OCI-LY1 (cell line): ENCODE results near the gene KIAA0232.

Source experiments
- H2AFZ ChIP-seq: fragments of 200-600 bp; sonication (generic), shearing (Covaris generic); 2 replicates; pipeline ENCODE4 v1.6.0; 2014; ENCODE audit warnings: antibody characterized with exemption, mild to moderate bottlenecking, low read length
- H3F3A ChIP-seq: fragments of 200-600 bp; sonication (generic), shearing (Covaris generic); 2 replicates; pipeline ENCODE4 v1.6.0; 2014; ENCODE audit warnings: mild to moderate bottlenecking, antibody characterized with exemption, low read length, moderate library complexity; ENCODE audit not compliant: insufficient read depth
- H3K27ac ChIP-seq: fragments of 200-600 bp; sonication (generic); 2 replicates; pipeline ENCODE4 v1.5.1; 2014; ENCODE audit warnings: low read length, mixed run types, mild to moderate bottlenecking, low read depth; ENCODE audit not compliant: poor library complexity, severe bottlenecking
- H3K27me3 ChIP-seq: fragments of 200-600 bp; sonication (generic); 2 replicates; pipeline ENCODE4 v1.6.0; 2014; ENCODE audit warnings: antibody characterized with exemption, mild to moderate bottlenecking, low read length, moderate library complexity; ENCODE audit not compliant: insufficient read depth
- H3K36me3 ChIP-seq: fragments of 200-600 bp; sonication (generic); 2 replicates; pipeline ENCODE4 v1.6.1; 2014; ENCODE audit warnings: mild to moderate bottlenecking, antibody characterized with exemption, low read length, moderate library complexity, mixed read lengths; ENCODE audit not compliant: insufficient read depth
- H3K4me1 ChIP-seq: fragments of 200-600 bp; sonication (generic); 2 replicates; pipeline ENCODE4 v1.5.1; 2014; ENCODE audit warnings: mild to moderate bottlenecking, low read length, moderate library complexity; ENCODE audit not compliant: insufficient read depth, severe bottlenecking
- H3K4me2 ChIP-seq: fragments of 200-600 bp; sonication (generic), shearing (Covaris generic); 2 replicates; pipeline ENCODE4 v1.6.1; 2014; ENCODE audit warnings: low read length
- H3K4me3 ChIP-seq: fragments of 200-600 bp; sonication (generic); 2 replicates; pipeline ENCODE4 v1.5.1; 2014; ENCODE audit warnings: low read length, low read depth, mild to moderate bottlenecking, mixed read lengths; ENCODE audit not compliant: poor library complexity, severe bottlenecking
- H3K79me2 ChIP-seq: fragments of 200-600 bp; shearing (Covaris generic); 2 replicates; pipeline ENCODE4 v1.6.1; 2016; ENCODE audit warnings: mixed run types, low read length, mixed read lengths; ENCODE audit not compliant: insufficient read depth
- H3K9ac ChIP-seq: fragments of 200-600 bp; sonication (generic), shearing (Covaris generic); 2 replicates; pipeline ENCODE4 v1.6.1; 2014; ENCODE audit warnings: mild to moderate bottlenecking, low read length, mixed read lengths
- H3K9me2 ChIP-seq: fragments of 200-600 bp; sonication (generic), shearing (Covaris generic); 2 replicates; pipeline ENCODE4 v1.6.1; 2014; ENCODE audit warnings: low read depth, mild to moderate bottlenecking, low read length, mixed read lengths
- H3K9me3 ChIP-seq: fragments of 200-600 bp; shearing (Covaris generic); 2 replicates; pipeline ENCODE4 v1.6.1; 2014; ENCODE audit warnings: low read length, mixed read lengths
- H4K20me1 ChIP-seq: fragments of 200-600 bp; sonication (generic), shearing (Covaris generic); 2 replicates; pipeline ENCODE4 v1.6.0; 2016; ENCODE audit warnings: mild to moderate bottlenecking, low read length; ENCODE audit not compliant: insufficient read depth
- EZH2 ChIP-seq: fragments of 200-600 bp; sonication (generic), shearing (Covaris generic); IDR thresholded peaks from 2 replicates; pipeline ENCODE4 v1.8.0; 2017; ENCODE audit warnings: borderline replicate concordance, mixed run types, mild to moderate bottlenecking, antibody characterized with exemption, low read length, moderate library complexity, mixed read lengths
- TF ChIP-seq, protein P1 (sequence below): fragments of 200-600 bp; sonication (generic), shearing (Covaris generic); IDR thresholded peaks from 2 replicates; pipeline ENCODE4 v1.5.1; 2017; ENCODE audit warnings: mild to moderate bottlenecking, antibody characterized with exemption, low read length, moderate library complexity, mixed read lengths

Gene KIAA0232

DNA sequence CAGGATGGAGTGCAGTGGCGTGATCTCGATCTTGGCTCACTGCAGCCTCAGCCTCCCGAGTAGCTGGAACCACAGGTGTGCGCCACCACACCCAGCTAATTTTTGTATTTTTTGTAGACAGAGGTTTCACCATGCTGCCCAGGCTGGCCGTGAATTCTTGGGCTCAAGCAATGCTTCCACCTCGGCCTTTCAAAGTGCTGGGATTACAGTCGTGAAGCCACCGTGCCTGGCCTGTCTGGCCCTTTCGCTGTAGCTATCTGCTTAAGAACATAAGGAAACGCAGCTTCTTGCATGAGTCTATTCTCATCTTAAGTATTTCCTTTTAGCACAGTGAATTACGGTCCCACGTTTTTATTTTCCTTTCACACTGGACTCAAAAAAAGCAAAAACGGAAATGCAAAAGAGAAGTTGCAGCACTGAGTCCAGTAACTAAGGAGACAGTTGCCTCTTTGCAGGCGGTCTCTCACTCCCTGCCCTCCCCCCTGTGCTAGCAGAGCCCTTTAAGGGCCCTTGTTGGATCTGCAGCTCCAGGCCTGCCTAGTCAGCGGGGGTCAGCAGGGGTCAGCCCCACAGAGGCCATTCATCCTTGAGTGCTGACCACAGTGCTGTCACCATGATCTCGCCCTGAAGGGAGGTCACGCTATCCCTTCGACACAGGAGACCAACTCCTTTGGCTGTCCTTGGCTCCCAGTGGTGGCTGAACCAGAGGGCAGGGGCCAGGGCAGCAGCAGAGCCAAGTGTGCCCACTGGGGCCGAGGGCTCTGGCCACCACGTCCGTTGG, 105.3 kb downstream of the KIAA0232 start:
- no peaks in the 10 kb centered on the region for H3K36me3 ChIP-seq
- no peak overlapping the region for H2AFZ ChIP-seq
- TF ChIP-seq EZH2 = no peak
- H4K20me1 ChIP-seq = no peaks in the 10 kb centered on the region
- no peak overlapping the region for H3K9ac ChIP-seq
- no peak overlapping the region for H3K4me2 ChIP-seq
- H3K27ac ChIP-seq = no peak overlapping the region
- H3K4me3 ChIP-seq = no peak overlapping the region
- no peaks in the 10 kb centered on the region for H3F3A ChIP-seq
- H3K27me3 ChIP-seq = no peaks in the 10 kb centered on the region
- no peaks in the 10 kb centered on the region for H3K9me2 ChIP-seq
- H3K4me1 ChIP-seq = peaks cover 11% of the 10 kb centered on the region
- no peaks in the 10 kb centered on the region for H3K9me3 ChIP-seq
- no peaks in the 10 kb centered on the region for H3K79me2 ChIP-seq

- no peaks in the 10 kb centered on the region for H3K27me3 ChIP-seq
- no peaks in the 10 kb centered on the region for H3K9me3 ChIP-seq
- no peaks in the 10 kb centered on the region for H4K20me1 ChIP-seq
- no peak overlapping the region for H2AFZ ChIP-seq
- no peak overlapping the region for H3K4me3 ChIP-seq
- no peak overlapping the region for H3K9ac ChIP-seq
- H3K4me1 ChIP-seq = peaks cover 11% of the 10 kb centered on the region
- H3K4me2 ChIP-seq = no peak overlapping the region
- no peaks in the 10 kb centered on the region for H3F3A ChIP-seq
- H3K9me2 ChIP-seq = no peaks in the 10 kb centered on the region
- no peak overlapping the region for H3K27ac ChIP-seq
- H3K36me3 ChIP-seq = no peaks in the 10 kb centered on the region
- no peaks in the 10 kb centered on the region for H3K79me2 ChIP-seq
- TF ChIP-seq, protein P1, sequence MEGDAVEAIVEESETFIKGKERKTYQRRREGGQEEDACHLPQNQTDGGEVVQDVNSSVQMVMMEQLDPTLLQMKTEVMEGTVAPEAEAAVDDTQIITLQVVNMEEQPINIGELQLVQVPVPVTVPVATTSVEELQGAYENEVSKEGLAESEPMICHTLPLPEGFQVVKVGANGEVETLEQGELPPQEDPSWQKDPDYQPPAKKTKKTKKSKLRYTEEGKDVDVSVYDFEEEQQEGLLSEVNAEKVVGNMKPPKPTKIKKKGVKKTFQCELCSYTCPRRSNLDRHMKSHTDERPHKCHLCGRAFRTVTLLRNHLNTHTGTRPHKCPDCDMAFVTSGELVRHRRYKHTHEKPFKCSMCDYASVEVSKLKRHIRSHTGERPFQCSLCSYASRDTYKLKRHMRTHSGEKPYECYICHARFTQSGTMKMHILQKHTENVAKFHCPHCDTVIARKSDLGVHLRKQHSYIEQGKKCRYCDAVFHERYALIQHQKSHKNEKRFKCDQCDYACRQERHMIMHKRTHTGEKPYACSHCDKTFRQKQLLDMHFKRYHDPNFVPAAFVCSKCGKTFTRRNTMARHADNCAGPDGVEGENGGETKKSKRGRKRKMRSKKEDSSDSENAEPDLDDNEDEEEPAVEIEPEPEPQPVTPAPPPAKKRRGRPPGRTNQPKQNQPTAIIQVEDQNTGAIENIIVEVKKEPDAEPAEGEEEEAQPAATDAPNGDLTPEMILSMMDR = no peak
- no peak for TF ChIP-seq EZH2
These were observed 106.1 kb downstream of the KIAA0232 start for GRCh38 chr4:6888506-6889071.

- H3K9me3 ChIP-seq = no peaks in the 10 kb centered on the region
- no peak overlapping the region for H3K9ac ChIP-seq
- H3K4me1 ChIP-seq = peaks cover 11% of the 10 kb centered on the region
- no peaks in the 10 kb centered on the region for H3K27me3 ChIP-seq
- H4K20me1 ChIP-seq = no peaks in the 10 kb centered on the region
- no peak overlapping the region for H3K4me2 ChIP-seq
- no peak overlapping the region for H2AFZ ChIP-seq
- H3K27ac ChIP-seq = no peak overlapping the region
- no peaks in the 10 kb centered on the region for H3F3A ChIP-seq
- no peak overlapping the region for H3K4me3 ChIP-seq
- TF ChIP-seq, protein P1 = no peak
- no peak for TF ChIP-seq EZH2
- H3K36me3 ChIP-seq = no peaks in the 10 kb centered on the region
- H3K9me2 ChIP-seq = no peaks in the 10 kb centered on the region
- no peaks in the 10 kb centered on the region for H3K79me2 ChIP-seq
These were observed 106.7 kb downstream of the KIAA0232 start for GRCh38 chr4:6889101-6889735.
